ENCODE measurements around the gene KDM4C.

Gene KDM4C

GRCh38 chr9:7206221-7206758 lies 448.5 kb downstream of the KDM4C start:
- Histone ChIP-seq H3K79me2 (ENCODE audit: insufficient read depth, low read depth) (no peaks in the 10 kb centered on the region), H3K27ac (no peak overlapping the region), H3K4me2 (no peak overlapping the region), H3K36me3 (ENCODE audit: insufficient read depth) (no peaks in the 10 kb centered on the region), H3K9ac (no peak overlapping the region), H3K4me1 (ENCODE audit: low read depth, poor library complexity, severe bottlenecking) (no peaks in the 10 kb centered on the region), H4K20me1 (ENCODE audit: insufficient read depth) (no peaks in the 10 kb centered on the region), H3K27me3 (ENCODE audit: insufficient read depth, low read depth) (no peaks in the 10 kb centered on the region), H3K4me3 (IDR thresholded peaks at IDR 0.05; ENCODE audit: insufficient read depth, low read depth, low read length) (no peak overlapping the region), H2AFZ (ENCODE audit: low read depth) (no peak overlapping the region)
- no peak for TF ChIP-seq CTCF (conservative IDR thresholded peaks at IDR 0.05; ENCODE audit: low read depth, low read length)

- Histone ChIP-seq H3K79me2 (ENCODE audit: insufficient read depth, low read depth) (no peaks in the 10 kb centered on the region), H4K20me1 (ENCODE audit: insufficient read depth) (no peaks in the 10 kb centered on the region), H3K4me1 (ENCODE audit: low read depth, poor library complexity, severe bottlenecking) (no peaks in the 10 kb centered on the region), H3K9ac (no peak overlapping the region), H3K4me2 (no peak overlapping the region), H3K36me3 (ENCODE audit: insufficient read depth) (no peaks in the 10 kb centered on the region), H3K27ac (no peak overlapping the region), H3K27me3 (ENCODE audit: insufficient read depth, low read depth) (no peaks in the 10 kb centered on the region), H2AFZ (ENCODE audit: low read depth) (no peak overlapping the region), H3K4me3 (IDR thresholded peaks at IDR 0.05; ENCODE audit: insufficient read depth, low read depth, low read length) (no peak overlapping the region)
- TF ChIP-seq CTCF (conservative IDR thresholded peaks at IDR 0.05; ENCODE audit: low read depth, low read length) = no peak
These were observed 451.4 kb downstream of the KDM4C start for GRCh38 chr9:7209016-7209715.

GRCh38 chr9:7209990-7210389 lies 452.2 kb downstream of the KDM4C start:
- H4K20me1 ChIP-seq (ENCODE audit: insufficient read depth) = no peaks in the 10 kb centered on the region
- no peak for TF ChIP-seq CTCF (conservative IDR thresholded peaks at IDR 0.05; ENCODE audit: low read depth, low read length)

GRCh38 chr9:7210854-7211637 lies 453.3 kb downstream of the KDM4C start:
- Histone ChIP-seq H2AFZ (ENCODE audit: low read depth) (no peak overlapping the region), H3K79me2 (ENCODE audit: insufficient read depth, low read depth) (no peaks in the 10 kb centered on the region), H3K9ac (no peak overlapping the region), H3K27ac (no peak overlapping the region), H3K4me2 (no peak overlapping the region), H3K4me3 (IDR thresholded peaks at IDR 0.05; ENCODE audit: insufficient read depth, low read depth, low read length) (no peak overlapping the region), H3K27me3 (ENCODE audit: insufficient read depth, low read depth) (no peaks in the 10 kb centered on the region), H3K4me1 (ENCODE audit: low read depth, poor library complexity, severe bottlenecking) (no peaks in the 10 kb centered on the region), H3K36me3 (ENCODE audit: insufficient read depth) (no peaks in the 10 kb centered on the region), H4K20me1 (ENCODE audit: insufficient read depth) (no peaks in the 10 kb centered on the region)
- no peak for TF ChIP-seq CTCF (conservative IDR thresholded peaks at IDR 0.05; ENCODE audit: low read depth, low read length)

More at GRCh38 chr9:7209990-7210389, 452.2 kb downstream of the KDM4C start:
- Histone ChIP-seq H3K4me1 (ENCODE audit: low read depth, poor library complexity, severe bottlenecking) (no peaks in the 10 kb centered on the region), H3K27ac (no peak overlapping the region), H3K9ac (no peak overlapping the region), H3K79me2 (ENCODE audit: insufficient read depth, low read depth) (no peaks in the 10 kb centered on the region), H3K27me3 (ENCODE audit: insufficient read depth, low read depth) (no peaks in the 10 kb centered on the region), H2AFZ (ENCODE audit: low read depth) (no peak overlapping the region), H3K4me2 (no peak overlapping the region), H3K36me3 (ENCODE audit: insufficient read depth) (no peaks in the 10 kb centered on the region), H3K4me3 (IDR thresholded peaks at IDR 0.05; ENCODE audit: insufficient read depth, low read depth, low read length) (no peak overlapping the region)

Measured in KMS-11 (cell line).